Hepatocyte (in vitro differentiated cells): ENCODE data around the gene RASGRP2. TPM values are rescaled to one million over a fixed set of nuclear protein-coding genes. Genes with fewer than 3 reads are reported as not detected.
A peak's percentile ranks its signal among the peaks of the same experiment; 100 is the strongest.

Source experiments
- DNase-seq: peaks from one replicate; pipeline ENCODE4 v3.0.0-alpha.2; 2016; ENCODE audit warnings: low spot score
- H2AFZ ChIP-seq: fragments of 200-600 bp; sonication (generic); 2 replicates; pipeline ENCODE4 v1.6.0; 2016; ENCODE audit warnings: antibody characterized with exemption, mild to moderate bottlenecking
- H3K27ac ChIP-seq: fragments of 200-600 bp; sonication (generic); 2 replicates; pipeline ENCODE4 v1.5.1; 2016; ENCODE audit warnings: mild to moderate bottlenecking
- H3K27me3 ChIP-seq: fragments of 200-600 bp; sonication (generic); 2 replicates; pipeline ENCODE4 v1.6.1; 2016
- H3K36me3 ChIP-seq: fragments of 200-600 bp; sonication (generic); replicated peaks from 2 replicates; pipeline ENCODE4 v1.5.1; 2016; ENCODE audit warnings: low read depth; ENCODE audit not compliant: insufficient read depth
- H3K4me1 ChIP-seq: fragments of 200-600 bp; sonication (generic); 2 replicates; pipeline ENCODE4 v1.5.1; 2016; ENCODE audit warnings: mild to moderate bottlenecking, moderate library complexity; ENCODE audit not compliant: insufficient read depth
- H3K4me2 ChIP-seq: fragments of 200-600 bp; sonication (generic); 2 replicates; pipeline ENCODE4 v1.6.0; 2016
- H3K4me3 ChIP-seq: fragments of 200-600 bp; sonication (generic); 2 replicates; pipeline ENCODE4 v1.5.1; 2016; ENCODE audit warnings: mild to moderate bottlenecking
- H3K79me2 ChIP-seq: fragments of 200-600 bp; sonication (generic); 2 replicates; pipeline ENCODE4 v1.6.0; 2017; ENCODE audit warnings: mild to moderate bottlenecking
- H3K9me2 ChIP-seq: fragments of 200-600 bp; sonication (generic); replicated peaks from 2 replicates; pipeline ENCODE4 v1.6.0; 2017; ENCODE audit warnings: mild to moderate bottlenecking; ENCODE audit not compliant: insufficient read depth
- H3K9me3 ChIP-seq: fragments of 200-600 bp; sonication (generic); 2 replicates; pipeline ENCODE4 v1.5.1; 2016; ENCODE audit warnings: low read depth, mild to moderate bottlenecking
- H4K20me1 ChIP-seq: fragments of 200-600 bp; sonication (generic); 2 replicates; pipeline ENCODE4 v1.6.0; 2016; ENCODE audit warnings: mild to moderate bottlenecking; ENCODE audit not compliant: insufficient read depth, poor library complexity, severe bottlenecking
- CTCF ChIP-seq: fragments of 200-600 bp; sonication (generic); IDR thresholded peaks from 2 replicates; pipeline ENCODE4 v1.5.1; 2016; ENCODE audit warnings: antibody characterized with exemption, mild to moderate bottlenecking; ENCODE audit not compliant: poor library complexity
- EZH2 ChIP-seq: fragments of 200-600 bp; sonication (generic); IDR thresholded peaks from 2 replicates; pipeline ENCODE4 v1.6.1; 2016; ENCODE audit warnings: antibody characterized with exemption, mild to moderate bottlenecking, borderline replicate concordance
- EZH2phosphoT487 ChIP-seq: fragments of 200-600 bp; sonication (generic); IDR thresholded peaks from one replicate; pipeline ENCODE4 v1.6.1; 2018; ENCODE audit warnings: antibody characterized with exemption, mild to moderate bottlenecking, low read depth, moderate library complexity; ENCODE audit not compliant: unreplicated experiment, severe bottlenecking
- WGBS: methylation state at CpG from one replicate; pipeline ENCODE4 v1.1.6; 2016; ENCODE audit warnings: low lambda C conversion rate; ENCODE audit errors: missing lambda C conversion rate; 5-methylcytosine and 5-hydroxymethylcytosine counted together
- polyA plus RNA-seq: library from polyadenylated mRNA; unstranded; fragments of >200 nt; fragmentation: Nextera tagmentation; extraction: Ambion mirVana; gene quantifications from 2 replicates; pipeline ENCODE4 v1.2.1, GENCODE V29; 2016
- total RNA-seq: library from RNA; depleted of rRNA; stranded (reverse); fragments of >200 nt; gene quantifications from 2 replicates; pipeline ENCODE4 v1.2.3, GENCODE V29; 2014

The RASGRP2 gene
- total and polyA plus RNA-seq, 2 experiments from 2014 or later, result 0.10 to 3.2 TPM

GRCh38 chr11:64713781-64714363 is 30.1 kb downstream of the RASGRP2 start:
- TF ChIP-seq EZH2phosphoT487 (no peak), CTCF (no peak), EZH2 (peak; percentile 12)
- Histone ChIP-seq H3K36me3 (no peaks in the 10 kb centered on the region), H3K4me3 (no peak overlapping the region), H3K79me2 (no peaks in the 10 kb centered on the region), H3K4me1 (no peaks in the 10 kb centered on the region), H3K9me2 (no peaks in the 10 kb centered on the region), H2AFZ (no peak overlapping the region), H4K20me1 (no peaks in the 10 kb centered on the region), H3K27ac (no peak overlapping the region), H3K4me2 (peak overlapping the region; percentile 69), H3K27me3 (peaks cover 89% of the 10 kb centered on the region), H3K9me3 (no peaks in the 10 kb centered on the region)
- DNase-seq, result no peak
- WGBS, result 7% methylated on average over 20 of the region's 39 CpGs

- Histone ChIP-seq H3K4me3 (no peak overlapping the region), H3K9me2 (no peaks in the 10 kb centered on the region), H3K36me3 (no peaks in the 10 kb centered on the region), H3K79me2 (no peaks in the 10 kb centered on the region), H3K27me3 (peaks cover 88% of the 10 kb centered on the region), H2AFZ (no peak overlapping the region), H3K4me2 (peak overlapping the region; percentile 69), H3K27ac (no peak overlapping the region), H4K20me1 (no peaks in the 10 kb centered on the region), H3K4me1 (no peaks in the 10 kb centered on the region), H3K9me3 (no peaks in the 10 kb centered on the region)
- WGBS, result 2% methylated on average over 75 of the region's 111 CpGs
- peak; percentile 82 for TF ChIP-seq EZH2
- no peak for TF ChIP-seq CTCF
- peak; percentile 83 for DNase-seq
Measured at GRCh38 chr11:64713016-64713707, 30.8 kb downstream of the RASGRP2 start.

GRCh38 chr11:64712430-64713015 is 31.4 kb downstream of the RASGRP2 start:
- no peak overlapping the region for H3K4me3 ChIP-seq
- no peak overlapping the region for H3K4me2 ChIP-seq
- TF ChIP-seq EZH2 (no peak), EZH2phosphoT487 (no peak), CTCF (no peak)
- peaks cover 84% of the 10 kb centered on the region for H3K27me3 ChIP-seq
- no peak overlapping the region for H3K27ac ChIP-seq
- H3K4me1 ChIP-seq, result no peaks in the 10 kb centered on the region
- H2AFZ ChIP-seq, result no peak overlapping the region
- no peaks in the 10 kb centered on the region for H3K9me2 ChIP-seq
- 26% methylated on average over 17 of the region's 45 CpGs for WGBS
- H3K79me2 ChIP-seq, result no peaks in the 10 kb centered on the region
- DNase-seq, result no peak
- no peaks in the 10 kb centered on the region for H3K36me3 ChIP-seq
- no peaks in the 10 kb centered on the region for H4K20me1 ChIP-seq
- H3K9me3 ChIP-seq, result no peaks in the 10 kb centered on the region
